OCI-LY1 (cell line): Measurements from ENCODE around the gene WBP2.

Experiments
- H2AFZ ChIP-seq: fragments of 200-600 bp; sonication (generic), shearing (Covaris generic); 2 replicates; pipeline ENCODE4 v1.6.0; 2014; ENCODE audit warnings: antibody characterized with exemption, mild to moderate bottlenecking, low read length
- H3F3A ChIP-seq: fragments of 200-600 bp; sonication (generic), shearing (Covaris generic); 2 replicates; pipeline ENCODE4 v1.6.0; 2014; ENCODE audit warnings: mild to moderate bottlenecking, antibody characterized with exemption, low read length, moderate library complexity; ENCODE audit not compliant: insufficient read depth
- H3K27ac ChIP-seq: fragments of 200-600 bp; sonication (generic); 2 replicates; pipeline ENCODE4 v1.5.1; 2014; ENCODE audit warnings: low read length, mixed run types, mild to moderate bottlenecking, low read depth; ENCODE audit not compliant: poor library complexity, severe bottlenecking
- H3K27me3 ChIP-seq: fragments of 200-600 bp; sonication (generic); 2 replicates; pipeline ENCODE4 v1.6.0; 2014; ENCODE audit warnings: antibody characterized with exemption, mild to moderate bottlenecking, low read length, moderate library complexity; ENCODE audit not compliant: insufficient read depth
- H3K36me3 ChIP-seq: fragments of 200-600 bp; sonication (generic); 2 replicates; pipeline ENCODE4 v1.6.1; 2014; ENCODE audit warnings: mild to moderate bottlenecking, antibody characterized with exemption, low read length, moderate library complexity, mixed read lengths; ENCODE audit not compliant: insufficient read depth
- H3K4me1 ChIP-seq: fragments of 200-600 bp; sonication (generic); 2 replicates; pipeline ENCODE4 v1.5.1; 2014; ENCODE audit warnings: mild to moderate bottlenecking, low read length, moderate library complexity; ENCODE audit not compliant: insufficient read depth, severe bottlenecking
- H3K4me2 ChIP-seq: fragments of 200-600 bp; sonication (generic), shearing (Covaris generic); 2 replicates; pipeline ENCODE4 v1.6.1; 2014; ENCODE audit warnings: low read length
- H3K4me3 ChIP-seq: fragments of 200-600 bp; sonication (generic); 2 replicates; pipeline ENCODE4 v1.5.1; 2014; ENCODE audit warnings: low read length, low read depth, mild to moderate bottlenecking, mixed read lengths; ENCODE audit not compliant: poor library complexity, severe bottlenecking
- H3K79me2 ChIP-seq: fragments of 200-600 bp; shearing (Covaris generic); 2 replicates; pipeline ENCODE4 v1.6.1; 2016; ENCODE audit warnings: mixed run types, low read length, mixed read lengths; ENCODE audit not compliant: insufficient read depth
- H3K9ac ChIP-seq: fragments of 200-600 bp; sonication (generic), shearing (Covaris generic); 2 replicates; pipeline ENCODE4 v1.6.1; 2014; ENCODE audit warnings: mild to moderate bottlenecking, low read length, mixed read lengths
- H3K9me2 ChIP-seq: fragments of 200-600 bp; sonication (generic), shearing (Covaris generic); 2 replicates; pipeline ENCODE4 v1.6.1; 2014; ENCODE audit warnings: low read depth, mild to moderate bottlenecking, low read length, mixed read lengths
- H3K9me3 ChIP-seq: fragments of 200-600 bp; shearing (Covaris generic); 2 replicates; pipeline ENCODE4 v1.6.1; 2014; ENCODE audit warnings: low read length, mixed read lengths
- H4K20me1 ChIP-seq: fragments of 200-600 bp; sonication (generic), shearing (Covaris generic); 2 replicates; pipeline ENCODE4 v1.6.0; 2016; ENCODE audit warnings: mild to moderate bottlenecking, low read length; ENCODE audit not compliant: insufficient read depth
- EZH2 ChIP-seq: fragments of 200-600 bp; sonication (generic), shearing (Covaris generic); IDR thresholded peaks from 2 replicates; pipeline ENCODE4 v1.8.0; 2017; ENCODE audit warnings: borderline replicate concordance, mixed run types, mild to moderate bottlenecking, antibody characterized with exemption, low read length, moderate library complexity, mixed read lengths
- TF ChIP-seq, protein P1 (sequence below): fragments of 200-600 bp; sonication (generic), shearing (Covaris generic); IDR thresholded peaks from 2 replicates; pipeline ENCODE4 v1.5.1; 2017; ENCODE audit warnings: mild to moderate bottlenecking, antibody characterized with exemption, low read length, moderate library complexity, mixed read lengths

The WBP2 gene

DNA sequence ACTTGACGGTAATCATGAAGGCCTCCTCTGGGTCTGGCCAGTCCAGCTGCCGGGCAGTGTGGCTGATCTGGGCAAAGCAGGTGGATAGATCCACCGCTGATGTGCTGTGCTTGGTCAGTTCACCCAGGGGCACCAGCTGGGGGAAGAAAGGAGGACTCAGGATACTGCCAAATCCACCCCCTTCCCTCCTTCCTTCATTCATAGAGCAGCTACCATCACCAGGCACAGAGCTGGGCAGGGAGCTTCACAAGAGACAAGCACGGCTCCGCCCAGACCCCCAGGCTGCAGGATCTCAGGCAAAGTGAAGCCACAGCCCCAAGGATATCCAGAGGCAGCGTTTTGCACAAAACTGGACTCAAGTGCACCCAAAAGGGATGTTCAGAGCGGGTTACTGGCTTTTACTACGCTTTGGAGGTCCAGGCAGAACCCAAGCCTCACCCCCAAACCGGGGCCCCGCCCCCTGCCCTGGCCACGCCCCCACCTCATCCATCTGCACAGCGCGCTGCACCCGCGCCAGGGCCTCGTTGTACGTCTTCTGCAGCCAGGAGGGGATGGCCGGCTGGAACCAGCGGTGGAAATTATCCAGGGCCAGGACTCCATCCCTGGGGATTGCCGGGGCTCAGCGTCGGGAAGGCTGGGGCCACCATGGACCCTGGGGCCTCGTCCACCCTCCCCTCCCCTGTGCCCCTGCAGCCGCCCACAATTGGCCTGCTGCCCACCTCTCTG is 20.0 kb downstream of the WBP2 start:
- TF ChIP-seq, protein P1, sequence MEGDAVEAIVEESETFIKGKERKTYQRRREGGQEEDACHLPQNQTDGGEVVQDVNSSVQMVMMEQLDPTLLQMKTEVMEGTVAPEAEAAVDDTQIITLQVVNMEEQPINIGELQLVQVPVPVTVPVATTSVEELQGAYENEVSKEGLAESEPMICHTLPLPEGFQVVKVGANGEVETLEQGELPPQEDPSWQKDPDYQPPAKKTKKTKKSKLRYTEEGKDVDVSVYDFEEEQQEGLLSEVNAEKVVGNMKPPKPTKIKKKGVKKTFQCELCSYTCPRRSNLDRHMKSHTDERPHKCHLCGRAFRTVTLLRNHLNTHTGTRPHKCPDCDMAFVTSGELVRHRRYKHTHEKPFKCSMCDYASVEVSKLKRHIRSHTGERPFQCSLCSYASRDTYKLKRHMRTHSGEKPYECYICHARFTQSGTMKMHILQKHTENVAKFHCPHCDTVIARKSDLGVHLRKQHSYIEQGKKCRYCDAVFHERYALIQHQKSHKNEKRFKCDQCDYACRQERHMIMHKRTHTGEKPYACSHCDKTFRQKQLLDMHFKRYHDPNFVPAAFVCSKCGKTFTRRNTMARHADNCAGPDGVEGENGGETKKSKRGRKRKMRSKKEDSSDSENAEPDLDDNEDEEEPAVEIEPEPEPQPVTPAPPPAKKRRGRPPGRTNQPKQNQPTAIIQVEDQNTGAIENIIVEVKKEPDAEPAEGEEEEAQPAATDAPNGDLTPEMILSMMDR: no peak
- TF ChIP-seq EZH2: no peak
- H3K4me2 ChIP-seq: no peak overlapping the region
- H3F3A ChIP-seq: no peaks in the 10 kb centered on the region
- no peaks in the 10 kb centered on the region for H3K79me2 ChIP-seq
- H3K9me2 ChIP-seq: no peaks in the 10 kb centered on the region
- H3K4me3 ChIP-seq: no peak overlapping the region
- H3K27me3 ChIP-seq: peaks cover 5% of the 10 kb centered on the region; the same call in 1 of the 2 replicates
- H3K9me3 ChIP-seq: no peaks in the 10 kb centered on the region
- no peak overlapping the region for H2AFZ ChIP-seq
- H3K36me3 ChIP-seq: no peaks in the 10 kb centered on the region
- no peak overlapping the region for H3K9ac ChIP-seq
- H3K4me1 ChIP-seq: peaks cover 27% of the 10 kb centered on the region
- no peaks in the 10 kb centered on the region for H4K20me1 ChIP-seq
- H3K27ac ChIP-seq: no peak overlapping the region

DNA sequence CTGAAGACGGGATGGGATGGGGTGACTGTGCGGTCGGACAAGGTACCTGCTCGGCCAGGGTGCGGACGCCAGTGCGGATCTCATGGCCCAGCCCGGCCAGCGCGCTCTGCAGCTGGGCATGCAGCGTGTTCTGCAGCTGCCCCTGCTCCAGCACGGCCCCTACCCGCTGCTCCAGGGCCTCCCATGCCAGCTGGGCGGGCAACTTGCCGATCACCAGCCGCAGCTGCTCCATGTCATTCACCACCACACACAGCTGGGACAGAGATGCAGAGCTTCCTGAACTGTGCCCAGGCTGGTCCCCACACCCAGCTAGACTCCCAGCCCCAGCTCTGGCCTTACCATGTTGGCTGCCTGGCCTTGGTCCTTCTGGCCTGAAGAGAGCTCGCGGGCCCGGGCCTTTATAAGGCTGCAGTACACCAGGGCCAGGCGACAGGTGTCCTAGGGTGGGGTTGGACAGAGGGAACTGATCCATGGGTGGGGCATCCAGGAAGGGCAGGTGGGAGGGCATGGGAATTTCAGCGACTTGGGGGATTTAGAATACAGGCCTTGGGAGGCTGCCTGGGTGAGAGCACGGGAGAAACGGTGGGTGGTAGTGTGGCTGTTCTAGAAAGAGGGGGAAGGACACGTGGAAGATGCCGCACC is 20.7 kb downstream of the WBP2 start:
- H3K27me3 ChIP-seq: 0 out of 2 replicates have a peak, but pooled peaks cover 5% of the 10 kb centered on the region
- no peaks in the 10 kb centered on the region for H4K20me1 ChIP-seq
- no peak overlapping the region for H2AFZ ChIP-seq
- H3K4me3 ChIP-seq: no peak overlapping the region
- no peaks in the 10 kb centered on the region for H3K36me3 ChIP-seq
- H3K9ac ChIP-seq: no peak overlapping the region
- H3F3A ChIP-seq: no peaks in the 10 kb centered on the region
- no peaks in the 10 kb centered on the region for H3K9me2 ChIP-seq
- no peak overlapping the region for H3K4me2 ChIP-seq
- no peak for TF ChIP-seq EZH2
- TF ChIP-seq, protein P1: no peak
- peaks cover 27% of the 10 kb centered on the region for H3K4me1 ChIP-seq
- no peak overlapping the region for H3K27ac ChIP-seq
- H3K9me3 ChIP-seq: no peaks in the 10 kb centered on the region
- H3K79me2 ChIP-seq: no peaks in the 10 kb centered on the region

DNA sequence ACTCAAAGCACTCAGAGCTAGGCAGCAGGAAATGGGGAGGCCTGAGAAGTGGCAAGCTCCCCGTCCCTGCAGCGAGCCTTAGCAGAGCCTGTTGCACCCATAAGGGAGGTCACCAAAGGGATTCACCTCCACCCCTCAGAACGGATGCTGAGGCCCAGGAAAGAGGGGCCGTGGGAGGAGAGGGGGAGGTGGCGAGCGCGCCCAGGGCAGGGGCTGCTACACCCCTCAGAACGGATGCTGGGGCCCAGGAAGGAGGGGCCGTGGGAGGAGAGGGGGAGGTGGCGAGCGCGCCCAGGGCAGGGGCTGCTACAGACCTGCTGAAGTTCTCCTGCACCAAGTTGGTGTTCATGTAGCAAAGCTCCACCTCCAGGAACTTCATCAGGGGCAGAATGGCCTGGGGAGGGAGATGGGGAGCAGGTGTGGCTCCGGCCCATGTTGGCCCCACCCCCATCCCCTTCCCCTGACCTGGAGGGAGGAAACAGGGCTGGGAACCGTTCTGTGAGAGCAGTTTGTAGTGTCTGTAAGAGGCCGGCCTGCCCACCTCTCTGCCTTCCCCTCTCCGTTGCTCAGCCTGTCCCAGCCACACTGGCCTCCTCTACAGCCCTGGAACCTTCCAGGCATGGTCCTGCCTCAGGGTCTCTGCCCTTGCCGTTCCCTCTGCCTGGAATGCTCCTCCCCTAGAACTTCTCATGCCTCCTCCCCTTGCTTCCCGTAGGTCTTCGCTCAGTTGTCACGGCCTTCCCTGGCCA is 22.3 kb downstream of the WBP2 start:
- no peaks in the 10 kb centered on the region for H4K20me1 ChIP-seq
- H3K27ac ChIP-seq: peak overlapping the region; percentile 28
- TF ChIP-seq, protein P1: no peak
- TF ChIP-seq EZH2: no peak
- H2AFZ ChIP-seq: no peak overlapping the region
- H3K27me3 ChIP-seq: 0 out of 2 replicates have a peak, but pooled peaks cover 5% of the 10 kb centered on the region
- H3K9ac ChIP-seq: peak overlapping the region; percentile 44; the same call in 1 of the 2 replicates
- no peaks in the 10 kb centered on the region for H3K9me3 ChIP-seq
- H3K9me2 ChIP-seq: no peaks in the 10 kb centered on the region
- peaks cover 38% of the 10 kb centered on the region for H3K4me1 ChIP-seq
- no peaks in the 10 kb centered on the region for H3F3A ChIP-seq
- H3K36me3 ChIP-seq: no peaks in the 10 kb centered on the region
- H3K79me2 ChIP-seq: no peaks in the 10 kb centered on the region
- peak overlapping the region; percentile 35 for H3K4me3 ChIP-seq
- H3K4me2 ChIP-seq: peak overlapping the region; percentile 51
